Esophagus squamous epithelium (tissue), 5 donors: Measurements from ENCODE around the gene SLC27A2. TPM values are rescaled to one million over a fixed set of nuclear protein-coding genes. Genes with fewer than 3 reads are reported as not detected.

Experiments used
- DNase-seq: peaks from one replicate; lab custom pipeline; 2025; lab: John Stamatoyannopoulos, UW
- H3K27ac ChIP-seq, 4 donors: fragments of 200-600 bp; sonication (generic); one replicate each; pipeline ENCODE4 v1.5.1; 2016 to 2019; ENCODE audit warnings: mild to moderate bottlenecking in 1 of 4
- H3K27me3 ChIP-seq, 4 donors: fragments of 200-600 bp; sonication (generic); 1 replicate in 3 of 4; 2 replicates in 1 of 4; pipeline versions ENCODE4 v1.5.1 to v1.6.0; 2017 to 2021; ENCODE audit warnings: antibody characterized with exemption in 1 of 4
- H3K36me3 ChIP-seq, 3 donors: fragments of 200-600 bp; sonication (generic); one replicate each; pipeline ENCODE4 v1.5.1; 2016 to 2019
- H3K4me1 ChIP-seq, 3 donors: fragments of 200-600 bp; sonication (generic); one replicate each; pipeline ENCODE4 v1.5.1; 2017 to 2019
- H3K4me3 ChIP-seq, 4 donors: fragments of 200-600 bp; sonication (generic); 1 replicate in 3 of 4; 2 replicates in 1 of 4; pipeline ENCODE4 v1.5.1; 2016 to 2019; ENCODE audit warnings: mild to moderate bottlenecking in 2 of 4, moderate library complexity in 1 of 4
- H3K9me3 ChIP-seq, 3 donors: fragments of 200-600 bp; sonication (generic); one replicate each; pipeline ENCODE4 v1.5.1; 2016 to 2019
- CTCF ChIP-seq, 6 experiments: fragments of 450-650 bp in 4 of 6; fragments of 200-600 bp in 2 of 6; sonication (generic) in 2 of 6; IDR thresholded peaks; one replicate each; pipeline ENCODE4 v1.5.1; 2016 to 2019; ENCODE audit warnings: antibody characterized with exemption in 6 of 6, mild to moderate bottlenecking in 4 of 6, moderate library complexity in 4 of 6
- POLR2A ChIP-seq, 4 donors: fragments of 450-650 bp; IDR thresholded peaks; one replicate each; pipeline ENCODE4 v1.6.1; 2017; ENCODE audit warnings: antibody characterized with exemption in 4 of 4, mild to moderate bottlenecking in 4 of 4, moderate library complexity in 3 of 4
- WGBS, 2 donors: methylation state at CpG; one replicate each; pipeline ENCODE4 v1.1.5; 2018; 5-methylcytosine and 5-hydroxymethylcytosine counted together
- intact Hi-C: fragments of 100-400 bp; cut with DNase I; formaldehyde crosslinking; loops from one replicate; pipeline ENCODE4 v1.15.0; 2022
- total RNA-seq, 4 donors: library from RNA; depleted of rRNA; stranded (reverse); fragments of >200 nt; gene quantifications; one replicate each; pipeline ENCODE4 v1.1.0, GENCODE V29; 2016
- donor health status: DM: yes; HTN: yes; CAD: no.

SLC27A2 gene
- total RNA-seq, 4 donors from 2014 or later: 2.2 to 9.4 (median 3.8) TPM

DNA sequence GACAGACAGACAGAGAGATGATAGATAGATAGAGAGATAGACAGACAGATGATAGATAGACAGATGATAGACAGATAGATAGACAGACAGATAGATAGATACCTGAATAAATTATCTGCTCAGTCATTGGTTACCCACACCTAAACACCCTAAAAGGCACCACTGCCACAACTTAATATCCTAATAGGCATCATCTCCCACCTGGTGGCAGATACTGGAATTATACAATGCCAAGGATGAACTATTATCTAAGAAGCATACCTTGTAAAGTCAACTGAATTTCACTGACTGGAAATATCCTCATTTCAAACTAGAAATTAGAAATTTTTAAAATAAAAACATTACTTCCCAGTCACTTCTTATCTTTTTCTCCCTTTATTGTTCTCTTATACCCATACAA lies 43.6 kb upstream of the SLC27A2 start:
- TF ChIP-seq POLR2A (IDR thresholded peaks at IDR 0.05) (no peak), CTCF (IDR thresholded peaks at IDR 0.05) (no peak)

DNA sequence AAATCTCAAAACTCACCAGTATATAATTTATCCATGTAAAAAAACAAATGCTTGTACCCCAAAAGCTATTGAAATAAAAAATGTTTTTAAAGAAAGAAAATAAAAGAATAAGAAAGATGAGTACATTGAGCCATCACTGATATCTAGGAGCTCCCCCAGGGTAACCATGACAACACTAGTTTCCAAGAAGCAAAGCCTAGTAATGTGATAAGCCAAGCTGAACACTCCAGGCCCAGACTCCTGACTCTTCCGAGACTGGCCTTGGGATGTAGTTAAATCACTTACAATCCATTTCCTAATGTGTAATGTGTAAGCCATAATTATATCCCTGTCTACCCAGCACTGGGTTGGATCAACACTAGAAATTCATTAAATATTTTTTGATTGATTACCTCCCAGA lies 41.9 kb upstream of the SLC27A2 start:
- no peak overlapping the region for H3K27ac ChIP-seq
- H3K27me3 ChIP-seq: no peaks in the 10 kb centered on the region
- intact Hi-C loops: loop anchor here (10.0 kb wide), 1 partner anchor 1275 kb away; no protein-coding TSS in a partner anchor
- 0% methylated on average over 1 of the region's 1 CpG for WGBS, 2 donors
- DNase-seq: no peak
- no peak for TF ChIP-seq CTCF (IDR thresholded peaks at IDR 0.05)
- TF ChIP-seq POLR2A (IDR thresholded peaks at IDR 0.05): no peak
- no peaks in the 10 kb centered on the region for H3K36me3 ChIP-seq
- peaks cover 0 to under 1% (median 0%) of the 10 kb centered on the region in 3 donors for H3K4me1 ChIP-seq
- H3K9me3 ChIP-seq: no peaks in the 10 kb centered on the region
- H3K4me3 ChIP-seq: no peak overlapping the region

More for the DNA sequence above, 43.6 kb upstream of the SLC27A2 start:
- intact Hi-C loops: no loop called here
- no peak overlapping the region for H3K4me3 ChIP-seq
- H3K27ac ChIP-seq: no peak overlapping the region
- H3K9me3 ChIP-seq: no peaks in the 10 kb centered on the region
- H3K4me1 ChIP-seq: peaks cover 0 to 9% (median 0%) of the 10 kb centered on the region in 3 donors
- DNase-seq: no peak
- H3K27me3 ChIP-seq: no peaks in the 10 kb centered on the region
- H3K36me3 ChIP-seq: no peaks in the 10 kb centered on the region

GRCh38 chr15:50140983-50141382 lies 41.0 kb upstream of the SLC27A2 start:
- 56 to 84% methylated on average over 3 of the region's 3 CpGs for WGBS, 2 donors
- DNase-seq: no peak
- H3K27ac ChIP-seq: no peak overlapping the region
- H3K36me3 ChIP-seq: no peaks in the 10 kb centered on the region
- intact Hi-C loops: loop anchor here (10.0 kb wide), 1 partner anchor 1276 kb away; no protein-coding TSS in a partner anchor
- H3K9me3 ChIP-seq: no peaks in the 10 kb centered on the region
- no peaks in the 10 kb centered on the region for H3K27me3 ChIP-seq
- peaks cover 0 to 10% (median 0%) of the 10 kb centered on the region in 3 donors for H3K4me1 ChIP-seq
- H3K4me3 ChIP-seq: no peak overlapping the region
- TF ChIP-seq CTCF (IDR thresholded peaks at IDR 0.05) (no peak), POLR2A (IDR thresholded peaks at IDR 0.05) (no peak)

GRCh38 chr15:50141856-50142255 lies 40.1 kb upstream of the SLC27A2 start:
- DNase-seq: no peak
- Histone ChIP-seq H3K27ac (no peak overlapping the region), H3K36me3 (no peaks in the 10 kb centered on the region), H3K4me1 (peaks cover 0 to 12% (median 0%) of the 10 kb centered on the region in 3 donors), H3K9me3 (no peaks in the 10 kb centered on the region), H3K4me3 (no peak overlapping the region), H3K27me3 (no peaks in the 10 kb centered on the region)
- intact Hi-C loops: loop anchor here (10.0 kb wide), 1 partner anchor 1277 kb away; no protein-coding TSS in a partner anchor
- TF ChIP-seq CTCF (IDR thresholded peaks at IDR 0.05) (no peak), POLR2A (IDR thresholded peaks at IDR 0.05) (no peak)
- WGBS, 2 donors: 71 to 86% methylated on average over 5 of the region's 5 CpGs

DNA sequence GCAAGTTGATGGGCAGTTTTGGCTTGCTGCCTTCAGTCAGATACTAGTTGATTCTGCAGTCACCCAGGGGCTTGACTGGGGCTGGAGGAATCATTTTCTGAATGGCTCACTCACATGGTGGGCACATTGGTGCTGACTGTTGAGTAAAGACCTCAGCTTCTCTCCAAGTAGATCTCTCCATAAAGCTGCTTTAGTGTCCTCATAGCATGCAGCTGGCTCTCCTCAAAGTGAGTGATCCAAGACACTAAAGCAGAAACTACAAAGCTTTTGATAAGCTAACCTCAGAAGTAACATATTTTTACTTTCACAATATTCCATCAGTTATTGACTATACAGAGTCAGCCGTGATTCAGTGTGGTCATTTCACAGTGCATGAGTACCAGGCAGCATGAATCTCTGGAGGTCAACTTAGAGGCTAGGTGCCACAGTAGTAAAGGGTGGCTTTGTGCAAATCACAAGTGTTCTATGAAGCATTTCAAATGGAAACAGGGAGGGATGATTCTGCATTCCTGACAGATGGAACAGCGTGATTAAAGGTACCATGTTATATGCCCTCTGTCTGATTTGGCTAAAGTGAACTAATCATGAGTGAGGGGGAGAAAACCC lies 38.6 kb upstream of the SLC27A2 start:
- WGBS, 2 donors: 93 to 100% methylated on average over 2 of the region's 2 CpGs
- H3K27ac ChIP-seq: no peak overlapping the region
- TF ChIP-seq CTCF (IDR thresholded peaks at IDR 0.05): no peak
- intact Hi-C loops: loop anchor here (10.0 kb wide), 1 partner anchor 1279 kb away; no protein-coding TSS in a partner anchor
- H3K36me3 ChIP-seq: no peaks in the 10 kb centered on the region
- H3K9me3 ChIP-seq: no peaks in the 10 kb centered on the region
- no peak overlapping the region for H3K4me3 ChIP-seq
- H3K27me3 ChIP-seq: no peaks in the 10 kb centered on the region
- peaks cover 0 to 16% (median 0%) of the 10 kb centered on the region in 3 donors for H3K4me1 ChIP-seq
- DNase-seq: no peak
